ENCODE data around the gene AEBP1.

Gene AEBP1

GRCh38 chr7:44087911-44088838 is 16.0 kb upstream of the AEBP1 start:
- DNase-seq, result no peak

- no peak for DNase-seq
Measured at GRCh38 chr7:44093102-44093641, 11.0 kb upstream of the AEBP1 start.

- no peak for DNase-seq
Measured at GRCh38 chr7:44094365-44094764, 9.8 kb upstream of the AEBP1 start.

GRCh38 chr7:44094883-44095592 is 9.1 kb upstream of the AEBP1 start:
- DNase-seq, result no peak

- no peak for DNase-seq
Measured at GRCh38 chr7:44095781-44096180, 8.4 kb upstream of the AEBP1 start.

- DNase-seq, result no peak
Measured at GRCh38 chr7:44096326-44096881, 7.7 kb upstream of the AEBP1 start.

- DNase-seq, result peak in 1 of 2 donors; percentile 50
Measured at GRCh38 chr7:44097064-44097932, 6.8 kb upstream of the AEBP1 start.

GRCh38 chr7:44098092-44099068 is 5.8 kb upstream of the AEBP1 start:
- DNase-seq, result no peak

GRCh38 chr7:44099669-44100068 is 4.5 kb upstream of the AEBP1 start:
- no peak for DNase-seq

GRCh38 chr7:44100458-44101302 is 3.5 kb upstream of the AEBP1 start:
- DNase-seq, result no peak

GRCh38 chr7:44101303-44101965 is 2.7 kb upstream of the AEBP1 start:
- no peak for DNase-seq

GRCh38 chr7:44101966-44102845 is 1.9 kb upstream of the AEBP1 start:
- DNase-seq, result no peak

- no peak for DNase-seq
Measured at GRCh38 chr7:44102846-44103565, 1.1 kb upstream of the AEBP1 start.

GRCh38 chr7:44103566-44103922 is 601 bp upstream of the AEBP1 start:
- no peak for DNase-seq

GRCh38 chr7:44104860-44105771 is 971 bp downstream of the AEBP1 start:
- no peak for DNase-seq

GRCh38 chr7:44105832-44106231 is 1.7 kb downstream of the AEBP1 start:
- DNase-seq, result no peak

All from CD4-positive, alpha-beta T cell treated with Interleukin-4 for 1 hour (primary cell).